Naive thymus-derived CD8-positive, alpha-beta T cell (primary cell): Measurements from ENCODE around the gene ADAMTS2. TPM values are rescaled to one million over a fixed set of nuclear protein-coding genes. Genes with fewer than 3 reads are reported as not detected.
"Not testable (repeated sequence)": the region's sequence is repeated elsewhere in the genome, so short reads cannot be mapped to it uniquely, and the experiment has no call there.

Experiments
- ATAC-seq, 2 donors: fragments of 150-1000 bp; cut with Tn5 transposase in 1 of 2; sonication (Bioruptor Pico), chemical (Tn5 transposase) in 1 of 2; 1 replicate in 1 of 2; 2 replicates in 1 of 2; pipeline ENCODE4 v1.10.0; 2021; ENCODE audit warnings: mild to moderate bottlenecking in 2 of 2, moderate library complexity in 2 of 2
- POLR2A ChIA-PET: fragments of 350-600 bp; sonication (Branson Sonifier 250); formaldehyde crosslinking; loops from one replicate; lab custom pipeline; 2021; ENCODE audit warnings: antibody characterized with exemption; lab: Charles Lee
- DNase-seq, 10 donors: peaks; one replicate each; pipeline versions ENCODE4 v3.0.0 to v3.0.0-alpha.2; 2020 to 2022
- H3K27ac Mint-ChIP-seq, 10 donors: one replicate each; pipeline ENCODE4 v1.8.0; 2020 to 2022; ENCODE audit warnings: mild to moderate bottlenecking in 10 of 10, mixed read lengths in 10 of 10, moderate library complexity in 4 of 10, inconsistent platforms in 1 of 10
- H3K27me3 Mint-ChIP-seq, 5 donors: one replicate each; pipeline ENCODE4 v1.8.0; 2021 to 2022; ENCODE audit warnings: mixed read lengths in 5 of 5
- H3K36me3 Mint-ChIP-seq, 3 donors: one replicate each; pipeline ENCODE4 v1.8.0; 2020 to 2022; ENCODE audit warnings: mixed read lengths in 3 of 3, mild to moderate bottlenecking in 2 of 3, inconsistent platforms in 1 of 3
- H3K4me1 Mint-ChIP-seq, 4 donors: one replicate each; pipeline ENCODE4 v1.8.0; 2021 to 2022; ENCODE audit warnings: mixed read lengths in 4 of 4
- H3K4me3 Mint-ChIP-seq, 10 donors: one replicate each; pipeline ENCODE4 v1.8.0; 2020 to 2022; ENCODE audit warnings: mild to moderate bottlenecking in 10 of 10, mixed read lengths in 10 of 10, moderate library complexity in 6 of 10, inconsistent platforms in 1 of 10
- H3K9me3 Mint-ChIP-seq, 9 donors: one replicate each; pipeline ENCODE4 v1.8.0; 2020 to 2022; ENCODE audit warnings: mixed read lengths in 9 of 9, mild to moderate bottlenecking in 3 of 9, inconsistent platforms in 1 of 9, moderate library complexity in 1 of 9
- polyA plus RNA-seq, 3 donors: library from polyadenylated mRNA; unstranded; fragments of 300-500 nt; fragmentation: Illumina TruSeq; gene quantifications; one replicate each; pipeline ENCODE4 v1.2.3, GENCODE V29; 2021
- total RNA-seq, 8 experiments: library from RNA in 2 of 8; stranded (reverse) in 2 of 8; gene quantifications; one replicate each; pipeline ENCODE4 v1.2.3 and lab custom pipeline; 2021 to 2026

Gene ADAMTS2
- total and polyA plus RNA-seq, 5 experiments from 2014 or later, result 0.02 TPM; not detected in 4

DNA sequence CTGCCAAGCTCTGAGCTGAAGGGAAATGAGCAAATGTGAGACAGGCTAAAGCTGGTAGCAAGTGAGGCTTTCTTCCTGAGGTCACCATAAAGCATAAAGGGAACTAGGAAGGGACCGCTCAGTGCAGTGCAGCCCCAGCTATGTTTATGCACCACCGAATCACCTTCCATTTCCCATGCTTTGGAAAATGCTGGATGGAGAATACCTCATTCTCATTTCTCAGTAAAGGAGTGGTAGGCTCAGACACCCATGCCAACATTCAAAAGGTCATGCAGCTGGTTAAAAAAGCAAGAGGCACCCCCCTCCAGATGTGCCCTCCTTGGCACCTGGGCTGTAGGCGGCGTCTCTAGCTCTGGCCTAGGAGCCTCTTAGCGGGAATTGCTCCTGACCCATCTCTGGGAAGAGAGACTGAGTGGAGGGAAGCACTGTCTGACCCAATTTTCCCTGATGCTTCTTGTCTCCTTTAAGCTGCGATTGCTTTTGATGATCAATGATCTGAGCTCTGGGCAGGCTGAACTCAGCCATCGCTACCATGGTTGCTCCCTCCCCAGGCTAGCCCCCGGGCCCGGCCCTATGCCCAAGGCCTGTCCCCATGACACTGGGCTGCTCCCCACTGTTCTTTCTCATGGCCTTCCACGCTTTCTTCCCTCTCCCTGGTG lies 226.4 kb downstream of the ADAMTS2 start:
- DNase-seq, result no peak
- Mint-ChIP-seq H3K4me1 (no peaks in the 10 kb centered on the region), H3K9me3 (peaks cover 5 to 37% (median 17%) of the 10 kb centered on the region in 9 donors), H3K4me3 (no peak overlapping the region), H3K27ac (no peak overlapping the region), H3K36me3 (peaks cover 0 to 22% (median 5%) of the 10 kb centered on the region in 3 donors), H3K27me3 (peaks cover 0 to 4% (median 2%) of the 10 kb centered on the region in 5 donors)
- POLR2A ChIA-PET, result no interaction called here
- ATAC-seq, result no peak

DNA sequence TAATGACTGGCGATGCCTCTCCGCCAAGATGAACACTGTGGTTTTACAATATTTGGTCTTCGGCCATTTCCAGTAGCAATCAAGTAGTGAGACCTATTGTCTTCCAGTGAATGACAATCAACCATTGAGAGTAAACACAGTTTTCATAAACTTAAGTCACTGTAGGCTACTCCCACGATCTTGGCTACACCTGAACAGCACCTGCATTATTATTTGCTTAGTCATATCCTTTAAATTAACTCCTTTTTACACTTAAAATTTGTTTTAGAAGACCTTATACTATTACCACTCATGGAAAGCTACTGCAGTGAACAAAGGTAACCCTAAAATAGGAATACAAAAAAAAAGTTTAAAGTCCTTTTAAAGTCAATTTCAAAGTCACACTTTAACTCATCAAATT lies 226.9 kb downstream of the ADAMTS2 start:
- Mint-ChIP-seq H3K9me3 (peaks cover 9 to 43% (median 23%) of the 10 kb centered on the region in 9 donors), H3K27ac (no peak overlapping the region), H3K27me3 (peaks cover 0 to 4% (median 2%) of the 10 kb centered on the region in 5 donors), H3K36me3 (peaks cover 0 to 27% (median 5%) of the 10 kb centered on the region in 3 donors), H3K4me3 (no peak overlapping the region), H3K4me1 (no peaks in the 10 kb centered on the region)
- POLR2A ChIA-PET, result no interaction called here
- DNase-seq, result no peak
- no peak for ATAC-seq

DNA sequence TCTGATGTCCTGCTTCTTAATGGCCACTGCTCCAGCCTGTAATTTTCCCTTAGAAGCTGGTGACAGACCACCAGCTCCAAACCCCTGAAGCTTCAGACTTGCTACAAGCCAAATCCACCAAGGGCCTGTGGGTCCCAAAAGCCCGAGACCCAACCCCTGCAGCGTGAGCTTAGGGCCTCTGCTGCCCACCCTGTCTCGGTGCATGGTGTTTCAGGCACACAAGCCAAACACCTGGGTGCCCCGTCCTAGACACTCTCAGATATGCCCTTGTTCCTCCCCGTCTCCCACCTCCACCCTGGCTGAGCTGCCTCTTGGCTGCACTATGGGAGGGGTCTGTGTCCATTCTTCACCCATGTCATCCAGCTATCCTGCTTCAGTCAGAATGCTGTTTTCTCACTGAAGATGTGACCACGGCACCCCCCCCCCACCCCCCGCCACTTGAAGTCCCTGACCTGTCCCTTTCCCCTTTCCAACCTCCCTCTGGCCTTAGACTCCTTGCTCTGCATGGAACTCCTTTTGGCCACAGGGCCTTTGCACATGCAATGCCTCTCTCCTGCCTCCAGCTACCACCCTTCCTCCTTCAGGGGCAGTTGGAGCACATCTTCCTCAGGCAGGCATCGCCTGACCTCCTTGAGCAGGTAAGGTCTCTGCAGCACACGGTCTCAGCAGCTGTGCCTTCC lies 229.3 kb downstream of the ADAMTS2 start:
- no peak for ATAC-seq
- POLR2A ChIA-PET, result no interaction called here
- H3K9me3 Mint-ChIP-seq, result peaks cover 9 to 63% (median 28%) of the 10 kb centered on the region in 9 donors

DNA sequence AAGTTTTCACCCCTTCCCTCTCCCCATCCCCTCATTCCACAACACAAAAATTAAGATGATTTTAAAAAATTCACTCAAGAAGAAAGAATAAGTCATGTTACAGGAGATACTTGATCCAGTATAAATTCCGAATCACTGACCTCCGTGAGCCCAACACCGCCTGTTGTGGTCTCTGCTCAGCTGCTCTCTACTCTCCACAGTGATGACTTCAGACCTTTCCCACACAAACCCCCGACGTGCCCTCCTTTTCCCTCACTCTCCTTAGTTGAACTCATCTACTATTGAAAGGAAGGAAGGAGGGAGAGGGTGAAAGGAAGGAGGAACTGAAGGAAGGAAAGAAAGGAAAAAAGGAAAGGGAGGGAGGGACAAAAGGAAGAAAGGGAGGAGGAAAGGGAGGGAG lies 230.0 kb downstream of the ADAMTS2 start:
- H3K27me3 Mint-ChIP-seq, result peaks cover 0 to 4% (median 2%) of the 10 kb centered on the region in 5 donors
- H3K4me3 Mint-ChIP-seq, result no peak overlapping the region
- DNase-seq (no peak), ATAC-seq (no peak)
- H3K9me3 Mint-ChIP-seq, result peaks cover 9 to 69% (median 28%) of the 10 kb centered on the region in 9 donors
- peaks cover 0 to 31% (median 5%) of the 10 kb centered on the region in 3 donors for H3K36me3 Mint-ChIP-seq
- H3K4me1 Mint-ChIP-seq, result no peaks in the 10 kb centered on the region
- H3K27ac Mint-ChIP-seq, result no peak overlapping the region
- POLR2A ChIA-PET, result no interaction called here

More for the DNA sequence above, 229.3 kb downstream of the ADAMTS2 start:
- Mint-ChIP-seq H3K4me1 (no peaks in the 10 kb centered on the region), H3K27me3 (peaks cover 0 to 4% (median 2%) of the 10 kb centered on the region in 5 donors), H3K36me3 (peaks cover 0 to 31% (median 5%) of the 10 kb centered on the region in 3 donors), H3K27ac (no peak overlapping the region), H3K4me3 (no peak overlapping the region)
- DNase-seq, result no peak

DNA sequence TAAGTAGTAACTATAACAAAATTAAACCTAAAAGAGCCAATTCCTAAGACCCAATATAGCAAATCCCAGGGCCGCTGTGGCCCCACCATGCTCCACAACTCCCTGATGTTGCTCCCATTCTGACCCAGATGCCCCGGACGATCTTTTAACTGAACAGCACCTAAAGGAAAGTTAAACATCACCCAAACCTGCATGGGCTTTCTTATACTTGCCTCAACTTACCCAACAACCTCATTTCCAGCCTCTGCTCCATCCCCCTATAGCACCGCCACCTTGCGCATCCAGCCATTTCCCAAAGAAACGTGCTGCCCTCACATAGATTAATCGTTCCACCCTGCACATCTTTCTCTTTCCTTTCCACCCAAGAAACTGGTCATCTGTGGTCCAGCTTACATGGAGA lies 230.5 kb downstream of the ADAMTS2 start:
- Mint-ChIP-seq H3K4me1 (no peaks in the 10 kb centered on the region), H3K9me3 (peaks cover 9 to 69% (median 28%) of the 10 kb centered on the region in 9 donors), H3K4me3 (no peak overlapping the region), H3K36me3 (peaks cover 0 to 25% (median 5%) of the 10 kb centered on the region in 3 donors), H3K27ac (no peak overlapping the region), H3K27me3 (peaks cover 0 to 3% (median 0%) of the 10 kb centered on the region in 5 donors)
- POLR2A ChIA-PET, result no interaction called here
- no peak for DNase-seq
- ATAC-seq, result no peak

DNA sequence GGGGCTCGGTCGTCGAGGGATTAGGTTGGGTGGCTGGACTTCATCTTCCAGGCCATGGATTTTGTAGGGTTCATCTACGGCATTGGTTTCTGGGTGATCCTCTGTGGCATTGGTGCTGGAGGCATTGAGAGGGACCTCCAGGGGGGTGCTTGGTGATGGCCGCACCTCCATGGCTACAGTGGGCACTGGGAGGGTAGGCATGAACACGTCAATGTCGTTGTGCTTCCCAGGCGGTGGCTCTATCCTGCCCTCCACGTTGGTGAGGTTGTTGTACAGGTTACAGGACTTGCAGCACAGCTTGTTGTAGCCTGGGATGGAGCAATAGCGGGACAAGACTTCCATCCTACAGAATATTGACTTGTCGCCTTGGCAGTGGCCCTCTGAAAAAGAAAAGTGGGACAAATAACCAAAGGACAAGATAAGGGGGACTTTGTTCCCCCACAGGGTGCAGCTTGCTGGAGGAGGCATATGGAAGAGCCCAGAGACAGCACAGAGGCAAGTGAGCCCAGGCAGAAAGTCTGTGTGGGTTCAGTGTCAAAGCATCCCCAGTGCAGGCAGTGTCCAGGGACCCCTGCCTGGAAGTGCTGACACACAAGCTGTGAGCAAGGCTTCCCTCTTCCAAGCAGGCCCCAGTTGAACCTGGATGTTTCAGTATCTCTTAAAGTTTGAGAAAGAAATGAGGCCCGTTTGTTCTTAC lies 231.2 kb downstream of the ADAMTS2 start:
- Mint-ChIP-seq H3K9me3 (peaks cover 9 to 75% (median 28%) of the 10 kb centered on the region in 9 donors), H3K4me1 (no peaks in the 10 kb centered on the region), H3K4me3 (no peak overlapping the region), H3K27ac (no peak overlapping the region), H3K36me3 (peaks cover 0 to 24% (median 5%) of the 10 kb centered on the region in 3 donors), H3K27me3 (peaks cover 0 to 3% (median 0%) of the 10 kb centered on the region in 5 donors)
- no peak for DNase-seq
- POLR2A ChIA-PET, result no interaction called here
- ATAC-seq, result no peak

DNA sequence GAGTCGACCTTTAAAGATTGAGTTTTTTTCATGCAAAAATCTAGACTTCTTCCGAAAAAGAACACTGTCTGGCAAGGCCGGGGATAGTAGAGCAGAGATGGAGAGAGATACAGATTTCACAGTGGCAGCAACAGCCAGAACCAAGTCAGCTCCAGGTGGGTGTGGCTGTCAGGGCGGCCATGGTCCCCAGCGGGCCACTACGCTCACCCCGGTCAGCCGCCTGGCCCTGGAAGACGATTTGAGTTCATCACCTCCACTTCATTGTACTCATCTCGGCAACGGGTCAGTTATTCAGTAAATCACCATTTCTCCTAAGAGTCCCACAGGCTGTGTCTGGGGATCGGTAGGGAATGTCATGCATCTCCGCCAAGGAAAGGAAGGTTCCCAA lies 232.1 kb downstream of the ADAMTS2 start:
- Mint-ChIP-seq H3K4me3 (no peak overlapping the region), H3K36me3 (peaks cover 0 to 24% (median 5%) of the 10 kb centered on the region in 3 donors), H3K27me3 (peaks cover 0 to 3% (median 0%) of the 10 kb centered on the region in 5 donors), H3K4me1 (no peaks in the 10 kb centered on the region), H3K27ac (peak overlapping the region in 1 of 10 donors; percentile 10), H3K9me3 (peaks cover 14 to 82% (median 35%) of the 10 kb centered on the region in 9 donors)
- POLR2A ChIA-PET, result no interaction called here
- ATAC-seq (no peak), DNase-seq (no peak)

DNA sequence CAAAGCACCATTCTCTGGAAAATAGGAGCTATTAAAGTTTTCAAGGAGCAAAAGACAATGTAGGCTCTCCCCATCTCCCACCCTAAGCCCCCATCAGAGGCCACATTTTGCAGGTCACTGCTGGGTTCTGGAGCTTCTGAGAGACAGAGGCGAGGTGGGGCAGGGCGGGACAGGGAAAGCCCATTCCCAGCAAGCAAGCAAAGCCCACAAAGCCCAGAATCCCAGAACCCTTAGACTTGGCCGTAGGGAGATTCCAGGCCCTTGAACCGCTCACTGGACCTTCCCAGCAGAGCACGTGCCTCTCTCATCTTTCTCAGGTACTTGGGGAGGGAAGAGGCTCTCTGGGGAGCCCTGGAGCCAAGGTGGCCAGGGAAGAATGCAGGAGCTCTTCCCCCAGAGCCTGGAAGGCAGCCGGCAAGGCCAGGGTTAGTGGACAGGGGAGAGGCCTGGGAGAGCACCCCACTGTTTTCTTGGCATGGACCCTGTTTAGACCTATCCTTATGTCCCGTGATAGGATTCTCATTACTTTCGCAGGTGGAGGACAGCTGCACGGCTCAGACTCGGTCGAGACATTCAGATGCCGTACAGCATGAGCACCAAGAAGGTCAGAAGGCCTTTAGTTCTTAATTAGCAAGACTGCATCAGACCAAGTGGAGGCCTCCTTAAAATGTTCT lies 232.7 kb downstream of the ADAMTS2 start:
- H3K36me3 Mint-ChIP-seq, result peaks cover 0 to 28% (median 5%) of the 10 kb centered on the region in 3 donors
- no peak overlapping the region for H3K27ac Mint-ChIP-seq
- no peaks in the 10 kb centered on the region for H3K4me1 Mint-ChIP-seq
- H3K9me3 Mint-ChIP-seq, result peaks cover 16 to 87% (median 40%) of the 10 kb centered on the region in 9 donors
- H3K27me3 Mint-ChIP-seq, result peaks cover 0 to 3% (median 0%) of the 10 kb centered on the region in 5 donors
- DNase-seq, result no peak
- ATAC-seq, result no peak
- POLR2A ChIA-PET, result no interaction called here
- no peak overlapping the region for H3K4me3 Mint-ChIP-seq

DNA sequence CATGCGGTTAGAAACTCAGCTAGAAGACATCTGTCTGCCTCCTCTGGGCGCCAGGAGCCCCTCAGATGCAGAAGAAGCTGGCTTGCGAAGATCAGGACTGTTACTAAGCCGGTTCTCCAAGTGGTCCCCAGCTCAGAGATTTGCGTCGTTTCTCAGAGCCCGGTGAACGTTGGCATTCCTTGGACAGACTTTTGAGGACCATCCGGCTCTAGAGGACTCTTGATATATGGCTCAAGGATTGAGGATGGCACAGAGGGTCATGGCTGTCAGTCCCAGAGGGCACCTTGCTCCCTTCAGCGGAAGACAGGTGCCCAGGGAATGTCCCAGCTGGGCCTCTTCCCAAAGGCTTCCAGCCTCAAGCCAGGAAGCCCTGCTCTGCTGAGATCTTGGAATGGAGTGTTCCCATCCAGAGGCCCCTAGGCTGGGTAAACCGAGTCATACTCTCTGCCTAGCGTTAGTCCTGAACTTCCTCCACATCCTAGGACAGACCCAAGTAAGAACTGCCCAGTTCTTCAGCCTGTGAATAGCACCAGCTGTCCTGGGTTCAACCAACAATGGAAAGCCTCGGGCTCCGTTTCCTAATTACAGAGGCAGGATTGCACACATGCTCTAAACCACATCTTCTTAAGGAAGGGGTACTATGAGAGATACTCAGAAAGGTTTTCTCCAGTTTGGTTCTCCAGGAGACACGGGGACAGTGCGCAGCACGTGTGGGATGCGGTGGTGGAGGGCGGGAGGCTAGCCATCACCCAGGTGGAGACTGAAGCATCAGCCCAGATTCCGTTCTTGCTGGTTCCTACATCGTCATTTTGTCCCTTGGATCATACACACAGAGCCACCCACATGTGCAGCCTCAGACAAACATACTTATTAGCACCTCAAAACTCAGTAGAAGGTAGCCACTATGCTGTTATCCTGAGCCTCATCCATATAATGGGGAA lies 233.7 kb downstream of the ADAMTS2 start:
- Mint-ChIP-seq H3K36me3 (peaks cover 0 to 33% (median 3%) of the 10 kb centered on the region in 3 donors), H3K4me1 (no peaks in the 10 kb centered on the region), H3K4me3 (no peak overlapping the region), H3K9me3 (peaks cover 21 to 94% (median 44%) of the 10 kb centered on the region in 9 donors), H3K27ac (peak overlapping the region in 1 of 10 donors; percentile 71), H3K27me3 (peaks cover 0 to 2% (median 0%) of the 10 kb centered on the region in 5 donors)
- ATAC-seq (no peak), DNase-seq (no peak)
- POLR2A ChIA-PET, result no interaction called here

DNA sequence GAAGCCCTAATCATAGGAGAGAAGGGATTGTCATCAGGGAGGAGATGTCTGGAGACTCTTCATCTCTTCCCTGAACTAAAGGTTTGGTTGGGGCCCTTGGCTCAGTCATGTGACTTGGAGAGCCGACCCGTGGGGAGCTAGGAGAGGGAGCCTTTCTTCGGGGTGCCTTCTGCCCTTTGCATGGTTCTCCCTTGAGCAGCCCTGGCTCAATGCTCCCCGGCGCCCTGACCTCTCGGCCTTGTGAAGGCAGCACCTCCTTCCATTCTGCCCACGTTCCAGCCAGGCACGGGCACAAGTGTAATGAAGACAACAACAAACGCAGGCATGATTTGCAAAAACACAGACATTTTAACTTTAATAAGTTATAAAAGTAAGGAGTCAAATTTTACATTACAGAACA lies 234.7 kb downstream of the ADAMTS2 start:
- DNase-seq (no peak), ATAC-seq (no peak)
- H3K4me1 Mint-ChIP-seq, result no peaks in the 10 kb centered on the region
- H3K4me3 Mint-ChIP-seq, result no peak overlapping the region
- no peak overlapping the region for H3K27ac Mint-ChIP-seq
- H3K9me3 Mint-ChIP-seq, result peaks cover 21 to 84% (median 43%) of the 10 kb centered on the region in 9 donors
- peaks cover 0 to 33% (median 0%) of the 10 kb centered on the region in 3 donors for H3K36me3 Mint-ChIP-seq
- H3K27me3 Mint-ChIP-seq, result no peaks in the 10 kb centered on the region
- POLR2A ChIA-PET, result no interaction called here

DNA sequence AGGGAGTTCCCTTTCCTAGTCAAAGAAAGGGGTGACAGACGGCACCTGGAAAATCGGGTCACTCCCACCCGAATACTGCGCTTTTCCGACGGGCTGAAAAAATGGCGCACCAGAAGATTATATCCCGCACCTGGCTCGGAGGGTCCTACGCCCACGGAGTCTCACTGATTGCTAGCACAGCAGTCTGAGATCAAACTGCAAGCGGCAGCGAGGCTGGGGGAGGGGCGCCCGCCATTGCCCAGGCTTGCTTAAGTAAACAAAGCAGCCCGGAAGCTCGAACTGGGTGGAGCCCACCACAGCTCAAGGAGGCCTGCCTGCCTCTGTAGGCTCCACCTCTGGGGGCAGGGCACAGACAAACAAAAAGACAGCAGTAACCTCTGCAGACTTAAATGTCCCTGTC lies 244.0 kb downstream of the ADAMTS2 start:
- H3K4me3 Mint-ChIP-seq, DNase-seq, H3K4me1 Mint-ChIP-seq, H3K27me3 Mint-ChIP-seq, H3K27ac Mint-ChIP-seq, POLR2A ChIA-PET, ATAC-seq: not testable (repeated sequence)
- Mint-ChIP-seq H3K36me3 (peaks cover 0 to 17% (median 15%) of the 10 kb centered on the region in 3 donors), H3K9me3 (peaks cover 0 to 52% (median 18%) of the 10 kb centered on the region in 9 donors)
